SK-N-SH (cell line): ENCODE results near the gene ZNF33A. TPM values are rescaled to one million over a fixed set of nuclear protein-coding genes. Genes with fewer than 3 reads are reported as not detected.
A peak's percentile ranks its signal among the peaks of the same experiment; 100 is the strongest.
"Not testable (repeated sequence)": the region's sequence is repeated elsewhere in the genome, so short reads cannot be mapped to it uniquely, and the experiment has no call there.

Source experiments
- CTCF ChIA-PET: fragments of 300-600, 350-600 bp; formaldehyde crosslinking; extraction: SDS; loops from one replicate; lab custom pipeline; 2021; lab: Yijun Ruan, JAX
- POLR2A ChIA-PET: fragments of 350-600 bp; sonication (Branson Sonifier 250); formaldehyde crosslinking; extraction: SDS; loops from one replicate; lab custom pipeline; 2020; ENCODE audit warnings: antibody characterized with exemption, inconsistent platforms; lab: Yijun Ruan, JAX
- DNase-seq: peaks from one replicate; pipeline ENCODE4 v3.0.0; 2012
- H2AFZ ChIP-seq: fragments of 200-600 bp; sonication (generic); 2 replicates; pipeline ENCODE4 v1.8.1; 2016; ENCODE audit warnings: antibody characterized with exemption, mild to moderate bottlenecking, low read depth
- H3F3A ChIP-seq: fragments of 200-600 bp; sonication (generic); replicated peaks from 2 replicates; pipeline ENCODE3; 2016; ENCODE audit warnings: antibody characterized with exemption, mild to moderate bottlenecking; ENCODE audit not compliant: insufficient read depth
- H3K27ac ChIP-seq, 2 experiments: fragments of 200-500 bp in 1 of 2; fragments of 200-600 bp in 1 of 2; sonication (Bioruptor generic) in 1 of 2; sonication (generic), shearing (Covaris generic) in 1 of 2; 2 replicates each; pipeline versions ENCODE4 v1.5.1 to v1.6.1; 2014 to 2016; ENCODE audit warnings: low read depth in 2 of 2, inconsistent platforms in 1 of 2, low read length in 1 of 2, mild to moderate bottlenecking in 1 of 2, mixed read lengths in 1 of 2
- H3K27me3 ChIP-seq: fragments of 200-600 bp; sonication (generic), shearing (Covaris generic); 2 replicates; pipeline ENCODE4 v1.6.1; 2016; ENCODE audit warnings: mixed run types; ENCODE audit not compliant: insufficient read depth
- H3K36me3 ChIP-seq, 2 experiments: fragments of 200-500 bp in 1 of 2; fragments of 200-600 bp in 1 of 2; sonication (Bioruptor generic) in 1 of 2; sonication (generic) in 1 of 2; replicated peaks in 1 of 2; 2 replicates each; pipeline versions ENCODE3 to v1.5.1; 2014 to 2016; ENCODE audit warnings: low read length in 1 of 2, mild to moderate bottlenecking in 1 of 2; ENCODE audit not compliant: insufficient read depth in 2 of 2, control insufficient read depth in 1 of 2
- H3K4me1 ChIP-seq, 2 experiments: fragments of 200-500 bp in 1 of 2; fragments of 200-600 bp in 1 of 2; sonication (Bioruptor generic) in 1 of 2; sonication (generic), shearing (Covaris generic) in 1 of 2; 2 replicates each; pipeline versions ENCODE4 v1.5.1 to v1.6.1; 2014 to 2016; ENCODE audit warnings: low read depth in 1 of 2, low read length in 1 of 2, mixed run types in 1 of 2; ENCODE audit not compliant: insufficient read depth in 2 of 2, control insufficient read depth in 1 of 2
- H3K4me2 ChIP-seq: fragments of 200-600 bp; sonication (generic), shearing (Covaris generic); 2 replicates; pipeline ENCODE4 v1.6.1; 2017; ENCODE audit warnings: mixed run types
- H3K4me3 ChIP-seq, 2 experiments: fragments of 200-500 bp in 1 of 2; fragments of 200-600 bp in 1 of 2; sonication (Bioruptor generic) in 1 of 2; sonication (generic), shearing (Covaris generic) in 1 of 2; 2 replicates each; pipeline versions ENCODE4 v1.5.1 to v1.8.1; 2014 to 2016; ENCODE audit warnings: low read depth in 2 of 2, inconsistent platforms in 1 of 2, low read length in 1 of 2, mild to moderate bottlenecking in 1 of 2, mixed read lengths in 1 of 2, moderate library complexity in 1 of 2
- H3K79me2 ChIP-seq: fragments of 200-600 bp; sonication (generic); 2 replicates; pipeline ENCODE4 v1.8.1; 2017; ENCODE audit warnings: mild to moderate bottlenecking; ENCODE audit not compliant: insufficient read depth
- H3K9ac ChIP-seq: fragments of 200-600 bp; sonication (generic); 2 replicates; pipeline ENCODE4 v1.6.1; 2017; ENCODE audit warnings: mixed run types
- H3K9me2 ChIP-seq: fragments of 200-600 bp; sonication (generic); 2 replicates; pipeline ENCODE4 v1.6.1; 2017; ENCODE audit warnings: mixed run types
- H3K9me3 ChIP-seq: fragments of 200-600 bp; sonication (generic); 2 replicates; pipeline ENCODE4 v1.6.1; 2017; ENCODE audit warnings: mixed run types, mild to moderate bottlenecking, moderate library complexity
- H4K20me1 ChIP-seq: fragments of 200-600 bp; sonication (generic); 2 replicates; pipeline ENCODE4 v1.6.1; 2017; ENCODE audit warnings: mild to moderate bottlenecking, mixed run types; ENCODE audit not compliant: insufficient read depth
- CTCF ChIP-seq: fragments of 200-600 bp; sonication (generic); IDR thresholded peaks from 2 replicates; pipeline ENCODE4 v1.6.1; 2017; ENCODE audit warnings: antibody characterized with exemption, mild to moderate bottlenecking, moderate library complexity
- EP300 ChIP-seq, 2 experiments: IDR thresholded peaks; 2 replicates each; pipeline versions ENCODE4 v1.4.0 to v1.6.1; 2012; ENCODE audit warnings: borderline replicate concordance in 1 of 2, low read depth in 1 of 2, low read length in 1 of 2
- EZH2phosphoT487 ChIP-seq: fragments of 200-600 bp; sonication (generic); IDR thresholded peaks from 2 replicates; pipeline ENCODE4 v1.6.1; 2017; ENCODE audit warnings: low read depth, mixed run types, mild to moderate bottlenecking, antibody characterized with exemption, moderate library complexity, borderline replicate concordance
- FOXM1 ChIP-seq: IDR thresholded peaks from 2 replicates; pipeline ENCODE4 v1.4.0; 2012; ENCODE audit warnings: low read depth, mild to moderate bottlenecking
- JUND ChIP-seq: IDR thresholded peaks from 2 replicates; pipeline ENCODE4 v1.4.0; 2012
- NFIC ChIP-seq: IDR thresholded peaks from 2 replicates; pipeline ENCODE4 v1.4.0; 2012; ENCODE audit warnings: borderline replicate concordance
- NRF1 ChIP-seq: IDR thresholded peaks from 2 replicates; pipeline ENCODE4 v1.6.1; 2012; ENCODE audit warnings: low read depth, mild to moderate bottlenecking, low read length
- PBX3 ChIP-seq: IDR thresholded peaks from 2 replicates; pipeline ENCODE4; 2012
- RAD21 ChIP-seq: IDR thresholded peaks from 2 replicates; pipeline ENCODE4 v1.6.1; 2012; ENCODE audit warnings: mild to moderate bottlenecking, low read length
- SIN3A ChIP-seq: IDR thresholded peaks from 2 replicates; pipeline ENCODE4 v1.6.1; 2012; ENCODE audit warnings: low read depth, mild to moderate bottlenecking, low read length, moderate library complexity, borderline replicate concordance
- TCF12 ChIP-seq: IDR thresholded peaks from 2 replicates; pipeline ENCODE4 v1.4.0; 2012
- ZBTB33 ChIP-seq: IDR thresholded peaks from 2 replicates; pipeline ENCODE4 v1.4.0; 2012; ENCODE audit warnings: low read depth, borderline replicate concordance
- WGBS: methylation state at CpG from one replicate; pipeline ENCODE4 v1.1.6; 2017; ENCODE audit warnings: low lambda C conversion rate; 5-methylcytosine and 5-hydroxymethylcytosine counted together
- polyA plus RNA-seq, 3 experiments: library from polyadenylated mRNA; depleted of rRNA; stranded (reverse); fragments of >200 nt; gene quantifications; 2 replicates each; pipeline ENCODE4 v1.2.3, GENCODE V29; 2012

Gene ZNF33A
- polyA plus RNA-seq, 1 of the 3 experiments (the other 2 are of a cell fraction) = 5.7 TPM

DNA sequence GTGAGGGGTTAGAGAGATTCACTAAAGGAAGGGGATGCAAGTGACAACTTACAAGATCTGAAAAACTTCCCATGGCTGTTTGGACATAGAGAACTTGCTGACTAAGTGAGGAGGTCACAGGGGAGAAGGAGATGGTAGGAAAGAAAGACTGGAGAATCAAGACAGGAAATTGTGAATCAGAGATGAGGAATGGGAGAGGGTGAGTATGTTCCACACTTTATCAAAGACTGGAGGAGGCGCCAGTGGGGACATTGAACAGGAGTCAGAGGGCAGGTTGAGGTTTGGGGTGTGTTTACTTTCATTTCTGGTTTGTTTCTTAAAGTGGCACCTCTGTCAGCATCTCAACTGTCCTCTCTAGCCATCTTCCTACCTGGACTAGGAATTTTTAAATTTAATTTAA, 59.2 kb downstream of the ZNF33A start:
- H3K9me3 ChIP-seq, CTCF ChIA-PET: not testable (repeated sequence)
- WGBS = 30% methylated on average over 1 of the region's 1 CpG

DNA sequence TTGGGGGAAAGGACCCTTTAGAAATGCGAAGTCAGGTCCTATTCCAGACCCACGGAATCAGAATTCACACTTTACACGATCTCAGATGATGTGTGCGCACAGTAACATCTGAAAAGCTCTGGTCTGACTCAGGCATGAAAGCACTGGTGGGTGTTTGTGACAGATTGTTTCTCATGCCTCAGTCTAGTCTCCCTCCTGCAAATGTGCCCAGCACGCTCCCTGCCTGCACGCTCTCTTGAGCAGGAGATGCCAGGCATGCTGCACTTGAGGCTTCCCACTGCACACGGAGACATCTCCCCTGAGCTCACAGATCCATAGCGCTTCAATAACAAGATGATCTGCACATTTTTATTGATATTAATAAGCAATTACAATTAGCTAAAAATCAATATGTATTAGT, 60.0 kb downstream of the ZNF33A start:
- H3K27me3 ChIP-seq = no peaks in the 10 kb centered on the region
- no peak overlapping the region for H3K4me2 ChIP-seq
- TF ChIP-seq TCF12 (no peak), FOXM1 (no peak), SIN3A (no peak), NRF1 (no peak), CTCF (no peak), EP300 (IDR thresholded peaks at IDR 0.05; ENCODE audit: borderline replicate concordance in 1 of 2, low read depth in 1 of 2, low read length in 1 of 2) (no peak), NFIC (no peak), PBX3 (no peak), EZH2phosphoT487 (no peak), RAD21 (no peak), ZBTB33 (no peak)
- TF ChIP-seq, all 33 proteins: peak for 0
- Histone ChIP-seq H3K9me3 (no peaks in the 10 kb centered on the region), H3F3A (no peaks in the 10 kb centered on the region), H3K27ac (no peak overlapping the region), H2AFZ (no peak overlapping the region), H3K9me2 (no peaks in the 10 kb centered on the region), H3K4me3 (no peak overlapping the region), H3K36me3 (no peaks in the 10 kb centered on the region), H3K79me2 (no peaks in the 10 kb centered on the region), H3K9ac (no peak overlapping the region), H4K20me1 (no peaks in the 10 kb centered on the region), H3K4me1 (no peaks in the 10 kb centered on the region)
- DNase-seq = no peak
- POLR2A ChIA-PET = no interaction called here
- CTCF ChIA-PET = no interaction called here
- 57% methylated on average over 7 of the region's 8 CpGs for WGBS

More for the DNA sequence above, 59.2 kb downstream of the ZNF33A start:
- H3K9me2 ChIP-seq, H3K4me3 ChIP-seq, H3K27ac ChIP-seq, H3K9ac ChIP-seq, H3K36me3 ChIP-seq, H3F3A ChIP-seq, H3K4me1 ChIP-seq, DNase-seq, H3K4me2 ChIP-seq, H3K79me2 ChIP-seq, H4K20me1 ChIP-seq, H3K27me3 ChIP-seq: not testable (repeated sequence)
- TF ChIP-seq JUND = peak; percentile 36; the same call in 1 of the 2 replicates
- TF ChIP-seq, all 33 proteins: peak for 1; not testable (repeated sequence) for 32
- H2AFZ ChIP-seq, POLR2A ChIA-PET: not testable (repeated sequence)
